Gastroesophageal sphincter (tissue), 3 donors: ENCODE measurements around the gene STK32C.

Experiments used
- POLR2A ChIP-seq, 2 donors: fragments of 450-650 bp; IDR thresholded peaks; one replicate each; pipeline ENCODE4 v1.6.1; 2017; ENCODE audit warnings: antibody characterized with exemption in 2 of 2, mild to moderate bottlenecking in 2 of 2, moderate library complexity in 1 of 2
- POLR2AphosphoS5 ChIP-seq: sonication (generic); formaldehyde crosslinking; IDR thresholded peaks from one replicate; pipeline ENCODE4 v1.6.1; 2017; ENCODE audit warnings: antibody characterized with exemption
- TF ChIP-seq, protein P1 (sequence below), 4 experiments: fragments of 200-600 bp in 2 of 4; fragments of 450-650 bp in 2 of 4; sonication (generic) in 1 of 4; IDR thresholded peaks; one replicate each; pipeline ENCODE4 v1.5.1; 2017 to 2019; ENCODE audit warnings: antibody characterized with exemption in 4 of 4, mild to moderate bottlenecking in 2 of 4, moderate library complexity in 2 of 4

DNA sequence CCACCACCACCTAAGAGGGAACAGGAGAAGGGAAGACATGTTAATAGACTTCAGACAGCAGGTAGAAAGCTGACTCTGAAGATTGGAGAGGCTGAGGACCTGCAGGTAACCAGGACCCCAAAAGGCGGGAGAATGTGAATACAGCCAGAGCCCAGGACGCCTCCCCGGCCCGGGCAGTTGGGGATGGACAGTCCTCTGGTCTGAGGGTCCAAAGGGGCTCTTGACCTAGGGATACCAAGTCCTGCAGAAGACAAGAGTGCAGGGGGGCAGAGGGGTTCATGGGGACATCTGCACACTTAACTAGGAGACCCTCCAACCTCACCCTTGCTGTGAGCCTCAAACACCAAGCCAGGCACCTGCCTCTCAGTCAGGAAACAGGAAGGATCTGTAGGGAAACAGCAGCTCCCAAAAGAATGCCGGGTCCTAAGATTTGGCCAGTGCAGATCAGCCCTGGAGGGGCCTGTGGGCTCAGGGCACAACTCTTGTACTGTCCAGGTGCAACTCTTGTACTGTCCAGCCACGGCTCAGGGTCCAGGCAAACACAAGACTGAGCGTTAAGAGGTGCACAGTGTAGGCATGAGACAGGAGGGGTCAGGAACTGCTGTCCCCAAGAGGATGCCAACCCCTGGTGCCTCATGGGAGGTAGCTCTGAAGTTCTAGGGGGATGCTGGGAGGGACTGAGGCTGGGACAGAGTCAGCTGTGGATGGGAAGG lies 2.3 kb upstream of the STK32C start:
- TF ChIP-seq, protein P1, sequence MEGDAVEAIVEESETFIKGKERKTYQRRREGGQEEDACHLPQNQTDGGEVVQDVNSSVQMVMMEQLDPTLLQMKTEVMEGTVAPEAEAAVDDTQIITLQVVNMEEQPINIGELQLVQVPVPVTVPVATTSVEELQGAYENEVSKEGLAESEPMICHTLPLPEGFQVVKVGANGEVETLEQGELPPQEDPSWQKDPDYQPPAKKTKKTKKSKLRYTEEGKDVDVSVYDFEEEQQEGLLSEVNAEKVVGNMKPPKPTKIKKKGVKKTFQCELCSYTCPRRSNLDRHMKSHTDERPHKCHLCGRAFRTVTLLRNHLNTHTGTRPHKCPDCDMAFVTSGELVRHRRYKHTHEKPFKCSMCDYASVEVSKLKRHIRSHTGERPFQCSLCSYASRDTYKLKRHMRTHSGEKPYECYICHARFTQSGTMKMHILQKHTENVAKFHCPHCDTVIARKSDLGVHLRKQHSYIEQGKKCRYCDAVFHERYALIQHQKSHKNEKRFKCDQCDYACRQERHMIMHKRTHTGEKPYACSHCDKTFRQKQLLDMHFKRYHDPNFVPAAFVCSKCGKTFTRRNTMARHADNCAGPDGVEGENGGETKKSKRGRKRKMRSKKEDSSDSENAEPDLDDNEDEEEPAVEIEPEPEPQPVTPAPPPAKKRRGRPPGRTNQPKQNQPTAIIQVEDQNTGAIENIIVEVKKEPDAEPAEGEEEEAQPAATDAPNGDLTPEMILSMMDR (IDR thresholded peaks at IDR 0.05), result no peak
- TF ChIP-seq POLR2A (IDR thresholded peaks at IDR 0.05) (no peak), POLR2AphosphoS5 (no peak)
